GM10266 (cell line): Measurements from ENCODE around the gene FAM227B.
"Not testable (repeated sequence)": the region's sequence is repeated elsewhere in the genome, so short reads cannot be mapped to it uniquely, and the experiment has no call there.

Source experiments
- DNase-seq: peaks from one replicate; pipeline ENCODE4 v3.0.0; 2012; ENCODE audit errors: extremely low spot score
- TF ChIP-seq, protein P1 (sequence below): IDR thresholded peaks from 2 replicates; pipeline ENCODE4 v1.5.1; 2012; ENCODE audit warnings: mild to moderate bottlenecking, low read depth; ENCODE audit not compliant: control insufficient read depth, insufficient read depth; ENCODE audit errors: missing control alignments

FAM227B gene

DNA sequence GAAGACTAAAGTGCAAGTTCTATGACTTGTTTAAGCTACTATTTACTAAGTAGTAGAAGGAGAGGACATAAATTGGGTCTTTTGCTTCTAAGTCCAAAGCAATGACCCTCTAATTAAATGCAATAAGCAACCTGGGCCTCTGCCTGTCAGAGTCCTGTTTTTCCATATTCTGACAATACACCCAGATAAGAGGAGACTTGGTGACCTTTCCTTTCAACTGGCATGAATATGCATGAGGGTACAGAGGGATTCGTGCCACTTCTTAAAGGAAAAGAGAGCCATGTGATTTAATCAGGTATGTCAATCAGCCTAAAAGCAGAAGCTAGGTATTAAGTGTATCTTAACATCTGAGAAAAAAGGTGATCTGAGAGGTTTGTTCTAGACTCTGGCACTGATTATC, 248.3 kb downstream of the FAM227B start:
- TF ChIP-seq, protein P1, sequence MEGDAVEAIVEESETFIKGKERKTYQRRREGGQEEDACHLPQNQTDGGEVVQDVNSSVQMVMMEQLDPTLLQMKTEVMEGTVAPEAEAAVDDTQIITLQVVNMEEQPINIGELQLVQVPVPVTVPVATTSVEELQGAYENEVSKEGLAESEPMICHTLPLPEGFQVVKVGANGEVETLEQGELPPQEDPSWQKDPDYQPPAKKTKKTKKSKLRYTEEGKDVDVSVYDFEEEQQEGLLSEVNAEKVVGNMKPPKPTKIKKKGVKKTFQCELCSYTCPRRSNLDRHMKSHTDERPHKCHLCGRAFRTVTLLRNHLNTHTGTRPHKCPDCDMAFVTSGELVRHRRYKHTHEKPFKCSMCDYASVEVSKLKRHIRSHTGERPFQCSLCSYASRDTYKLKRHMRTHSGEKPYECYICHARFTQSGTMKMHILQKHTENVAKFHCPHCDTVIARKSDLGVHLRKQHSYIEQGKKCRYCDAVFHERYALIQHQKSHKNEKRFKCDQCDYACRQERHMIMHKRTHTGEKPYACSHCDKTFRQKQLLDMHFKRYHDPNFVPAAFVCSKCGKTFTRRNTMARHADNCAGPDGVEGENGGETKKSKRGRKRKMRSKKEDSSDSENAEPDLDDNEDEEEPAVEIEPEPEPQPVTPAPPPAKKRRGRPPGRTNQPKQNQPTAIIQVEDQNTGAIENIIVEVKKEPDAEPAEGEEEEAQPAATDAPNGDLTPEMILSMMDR, result no peak
- DNase-seq, result no peak

DNA sequence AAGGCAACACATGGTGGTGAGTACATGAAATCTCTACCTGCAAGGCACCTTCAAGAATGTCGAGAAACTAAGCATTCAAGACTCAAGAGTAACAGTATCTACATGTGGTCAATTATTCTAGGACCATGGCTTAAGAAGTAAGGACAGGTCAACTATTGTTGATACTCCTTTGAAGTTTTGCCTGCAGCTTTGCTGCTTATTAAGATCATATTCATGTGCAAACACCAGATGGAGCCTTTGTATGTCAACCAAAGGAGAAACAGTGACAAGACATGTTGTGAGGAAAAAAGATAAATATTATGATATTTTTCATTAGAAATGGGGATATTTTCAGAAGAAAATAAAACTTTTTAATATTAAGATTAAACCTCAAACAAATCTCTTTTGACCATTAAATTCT, 249.8 kb downstream of the FAM227B start:
- no peak for DNase-seq
- TF ChIP-seq, protein P1, result no peak

- TF ChIP-seq, protein P1, result no peak
- no peak for DNase-seq
Observed at GRCh38 chr15:49366496-49366895, 254.1 kb downstream of the FAM227B start.

GRCh38 chr15:49361370-49361769, 259.2 kb downstream of the FAM227B start:
- TF ChIP-seq, protein P1, result no peak
- DNase-seq, result no peak

DNA sequence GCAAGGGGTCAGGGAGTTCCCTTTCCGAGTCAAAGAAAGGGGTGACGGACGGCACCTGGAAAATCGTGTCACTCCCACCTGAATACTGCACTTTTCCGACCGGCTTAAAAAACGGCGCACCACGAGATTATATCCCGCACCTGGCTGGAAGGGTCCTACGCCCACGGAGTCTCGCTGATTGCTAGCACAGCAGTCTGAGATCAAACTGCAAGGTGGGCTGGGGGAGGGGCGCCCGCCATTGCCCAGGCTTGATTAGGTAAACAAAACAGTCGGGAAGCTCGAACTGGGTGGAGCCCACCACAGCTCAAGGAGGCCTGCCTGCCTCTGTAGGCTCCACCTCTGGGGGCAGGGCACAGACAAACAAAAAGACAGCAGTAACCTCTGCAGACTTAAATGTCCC, 266.2 kb downstream of the FAM227B start:
- DNase-seq, result not testable (repeated sequence)

GRCh38 chr15:49343546-49343945, 277.1 kb downstream of the FAM227B start:
- TF ChIP-seq, protein P1, result no peak

GRCh38 chr15:49339656-49340055, 281.0 kb downstream of the FAM227B start:
- no peak for DNase-seq
- TF ChIP-seq, protein P1, result no peak

More at GRCh38 chr15:49343546-49343945, 277.1 kb downstream of the FAM227B start:
- DNase-seq, result no peak

- no peak for DNase-seq
- TF ChIP-seq, protein P1, result no peak
Observed at GRCh38 chr15:49331951-49332350, 288.7 kb downstream of the FAM227B start.
